MCF 10A (cell line): ENCODE results near the gene MEF2D. TPM values are rescaled to one million over a fixed set of nuclear protein-coding genes. Genes with fewer than 3 reads are reported as not detected.

ENCODE experiments used
- BruUV-seq: library from RNA; stranded (reverse); fragments of 400-500 nt; replicated peaks from 2 replicates; lab custom pipeline; 2021; lab: Mats Ljungman, UMichigan
- CTCF ChIA-PET: fragments of 300-600 bp; sonication (Branson Sonifier 250); formaldehyde crosslinking; extraction: SDS; loops from one replicate; lab custom pipeline; 2021; ENCODE audit warnings: antibody characterized with exemption, inconsistent platforms; lab: Yijun Ruan, JAX
- POLR2A ChIA-PET: fragments of 300-600, 350-650 bp; sonication (Branson Sonifier 250); formaldehyde crosslinking; extraction: SDS; loops from one replicate; lab custom pipeline; 2020; ENCODE audit warnings: antibody characterized with exemption, inconsistent platforms; lab: Yijun Ruan, JAX
- DNase-seq: peaks from one replicate; pipeline ENCODE4 v3.0.0-alpha.2; 2018; ENCODE audit not compliant: unreplicated experiment
- H3K27ac Mint-ChIP-seq: one replicate; pipeline ENCODE4 v1.8.0; 2022; ENCODE audit warnings: mild to moderate bottlenecking, low read depth, mixed read lengths; ENCODE audit not compliant: unreplicated experiment
- H3K27me3 Mint-ChIP-seq: one replicate; pipeline ENCODE4 v1.8.0; 2022; ENCODE audit warnings: mixed read lengths; ENCODE audit not compliant: insufficient read depth, unreplicated experiment
- H3K36me3 Mint-ChIP-seq: one replicate; pipeline ENCODE4 v1.8.0; 2022; ENCODE audit warnings: mild to moderate bottlenecking, moderate library complexity, mixed read lengths; ENCODE audit not compliant: insufficient read depth, unreplicated experiment
- H3K4me1 Mint-ChIP-seq: one replicate; pipeline ENCODE4 v1.8.0; 2022; ENCODE audit warnings: mixed read lengths; ENCODE audit not compliant: insufficient read depth, unreplicated experiment
- H3K4me3 Mint-ChIP-seq: one replicate; pipeline ENCODE4 v1.8.0; 2022; ENCODE audit warnings: mild to moderate bottlenecking, moderate library complexity, mixed read lengths; ENCODE audit not compliant: unreplicated experiment
- H3K9me3 Mint-ChIP-seq: one replicate; pipeline ENCODE4 v1.8.0; 2022; ENCODE audit warnings: mixed read lengths; ENCODE audit not compliant: unreplicated experiment
- CTCF ChIP-seq: fragments of 200-600 bp; IDR thresholded peaks from one replicate; pipeline ENCODE4 v1.8.0; 2022; ENCODE audit warnings: antibody characterized with exemption, mild to moderate bottlenecking; ENCODE audit not compliant: unreplicated experiment
- intact Hi-C: fragments of 100-400 bp; cut with micrococcal nuclease; formaldehyde crosslinking; loops from 2 replicates; pipeline ENCODE4 v1.14.1; 2022
- total RNA-seq: library from RNA; stranded (reverse); gene quantifications from 2 replicates; pipeline ENCODE4 v1.2.3, GENCODE V29; 2022

MEF2D gene
- total RNA-seq, 1 experiment from 2014 or later, result 113 TPM

- POLR2A ChIA-PET, result no interaction called here
- no peaks in the 10 kb centered on the region for H3K4me1 Mint-ChIP-seq
- no peak overlapping the region for H3K4me3 Mint-ChIP-seq
- H3K27ac Mint-ChIP-seq, result no peak overlapping the region
- H3K9me3 Mint-ChIP-seq, result no peaks in the 10 kb centered on the region
- intact Hi-C loops, result no loop called here
- DNase-seq, result no peak
- peaks cover 96% of the 10 kb centered on the region for H3K27me3 Mint-ChIP-seq
- no peaks in the 10 kb centered on the region for H3K36me3 Mint-ChIP-seq
- no peak for TF ChIP-seq CTCF
- CTCF ChIA-PET, result interaction anchor here (1.1 to 6.7 kb wide), 3 partner anchors 15 to 74 kb away, joined by 4 to 76 read pairs (median 46); no protein-coding TSS in a partner anchor
- BruUV-seq, result no TSS peak
These were observed 70.3 kb downstream of the MEF2D start for GRCh38 chr1:156430303-156430702.

- DNase-seq, result no peak
- Mint-ChIP-seq H3K36me3 (no peaks in the 10 kb centered on the region), H3K4me3 (no peak overlapping the region), H3K4me1 (no peaks in the 10 kb centered on the region), H3K27me3 (peaks cover 96% of the 10 kb centered on the region), H3K27ac (no peak overlapping the region), H3K9me3 (no peaks in the 10 kb centered on the region)
- intact Hi-C loops, result no loop called here
- CTCF ChIA-PET, result interaction anchor here (1.1 to 6.7 kb wide), 3 partner anchors 16 to 73 kb away, joined by 4 to 76 read pairs (median 46); no protein-coding TSS in a partner anchor
- POLR2A ChIA-PET, result interaction anchor here (0.6 to 0.7 kb wide), 2 partner anchors 74 to 224 kb away, joined by 3 read pairs; no protein-coding TSS in a partner anchor
- TF ChIP-seq CTCF, result no peak
- BruUV-seq, result no TSS peak
These were observed 71.1 kb downstream of the MEF2D start for GRCh38 chr1:156429313-156430060.

- no peak for TF ChIP-seq CTCF
- Mint-ChIP-seq H3K4me3 (no peak overlapping the region), H3K4me1 (no peaks in the 10 kb centered on the region), H3K9me3 (no peaks in the 10 kb centered on the region), H3K27me3 (peaks cover 96% of the 10 kb centered on the region), H3K36me3 (peaks cover 4% of the 10 kb centered on the region), H3K27ac (no peak overlapping the region)
- intact Hi-C loops, result no loop called here
- POLR2A ChIA-PET, result interaction anchor here (0.6 to 0.7 kb wide), 2 partner anchors 73 to 224 kb away, joined by 3 read pairs; no protein-coding TSS in a partner anchor
- no TSS peak for BruUV-seq
- no peak for DNase-seq
- CTCF ChIA-PET, result interaction anchor here (0.6 to 7.9 kb wide), 3 partner anchors 17 to 43 kb away, joined by 4 to 76 read pairs (median 56); no protein-coding TSS in a partner anchor
These were observed 71.8 kb downstream of the MEF2D start for GRCh38 chr1:156428746-156429288.

GRCh38 chr1:156427957-156428356 is 72.6 kb downstream of the MEF2D start:
- ChIA-PET POLR2A (no interaction called here), CTCF (interaction anchor here (0.6 to 7.9 kb wide), 3 partner anchors 17 to 52 kb away, joined by 3 to 56 read pairs (median 4); no protein-coding TSS in a partner anchor)
- no peak overlapping the region for H3K4me3 Mint-ChIP-seq
- intact Hi-C loops, result no loop called here
- no peak for DNase-seq
- H3K27ac Mint-ChIP-seq, result no peak overlapping the region
- peaks cover 96% of the 10 kb centered on the region for H3K27me3 Mint-ChIP-seq
- BruUV-seq, result no TSS peak
- H3K36me3 Mint-ChIP-seq, result peaks cover 7% of the 10 kb centered on the region
- H3K4me1 Mint-ChIP-seq, result no peaks in the 10 kb centered on the region
- no peak for TF ChIP-seq CTCF
- H3K9me3 Mint-ChIP-seq, result no peaks in the 10 kb centered on the region
